Middle frontal gyrus (tissue), 1 donor: Measurements from ENCODE around the gene CAPRIN1.
A peak's percentile ranks its signal among the peaks of the same experiment; 100 is the strongest.
"Not testable (repeated sequence)": the region's sequence is repeated elsewhere in the genome, so short reads cannot be mapped to it uniquely, and the experiment has no call there.

Experiments used
- DNase-seq: peaks from one replicate; pipeline ENCODE4 v3.0.0-alpha.2; 2015; ENCODE audit warnings: low spot score; ENCODE audit errors: extremely low spot score

CAPRIN1 gene

GRCh38 chr11:34050581-34051348 lies 766 bp upstream of the CAPRIN1 start:
- DNase-seq: no peak

DNA sequence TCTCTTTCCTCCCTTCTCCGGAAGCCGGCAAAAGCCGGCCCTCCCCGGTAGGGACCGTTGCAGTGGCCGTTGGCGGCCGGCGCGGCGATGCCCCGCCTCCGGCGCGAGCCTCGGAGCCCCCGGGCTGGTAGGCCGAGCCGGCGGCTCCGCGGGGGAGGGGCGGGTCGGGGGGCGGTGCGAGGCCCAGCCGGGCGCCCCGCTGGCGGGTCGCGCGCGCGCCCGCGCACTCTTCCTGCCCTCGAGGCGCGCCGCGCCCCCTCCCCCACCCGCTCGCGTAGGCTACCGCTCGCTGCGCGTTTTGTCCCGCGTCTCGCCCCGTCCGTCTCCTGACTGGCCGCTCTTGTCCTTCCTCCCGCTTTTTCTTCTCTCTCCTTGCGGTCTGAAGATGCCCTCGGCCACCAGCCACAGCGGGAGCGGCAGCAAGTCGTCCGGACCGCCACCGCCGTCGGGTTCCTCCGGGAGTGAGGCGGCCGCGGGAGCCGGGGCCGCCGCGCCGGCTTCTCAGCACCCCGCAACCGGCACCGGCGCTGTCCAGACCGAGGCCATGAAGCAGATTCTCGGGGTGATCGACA lies 591 bp downstream of the CAPRIN1 start:
- DNase-seq: peak; percentile 71

GRCh38 chr11:34052608-34053160 lies 1.2 kb downstream of the CAPRIN1 start:
- DNase-seq: no peak

DNA sequence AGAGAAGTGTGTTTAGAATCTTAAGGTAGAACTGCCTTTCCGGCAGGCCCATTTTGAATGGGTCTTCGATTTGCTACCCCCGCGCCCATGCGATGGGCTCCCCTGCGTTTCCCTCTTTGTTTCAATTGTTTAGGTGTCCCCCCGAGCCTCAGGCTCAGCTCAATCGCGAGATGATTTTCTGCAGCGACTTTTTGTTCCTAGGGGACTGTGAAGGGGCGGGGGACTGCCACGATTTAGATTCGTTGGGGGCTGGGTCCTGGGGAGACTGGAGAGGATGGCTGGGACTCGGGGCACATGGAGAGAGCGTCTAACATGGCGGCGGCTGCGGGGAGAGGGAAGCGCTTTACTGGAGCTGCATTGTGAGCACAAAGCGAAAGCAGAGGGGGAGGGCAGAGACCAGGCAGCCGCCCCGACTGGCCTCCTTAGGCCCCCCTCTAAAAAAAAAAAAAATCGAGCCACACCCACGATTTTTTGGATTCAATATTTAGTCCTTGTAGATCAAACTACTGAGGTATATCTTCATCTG lies 1.7 kb downstream of the CAPRIN1 start:
- no peak for DNase-seq

GRCh38 chr11:34054351-34054750 lies 2.8 kb downstream of the CAPRIN1 start:
- not testable (repeated sequence) for DNase-seq

DNA sequence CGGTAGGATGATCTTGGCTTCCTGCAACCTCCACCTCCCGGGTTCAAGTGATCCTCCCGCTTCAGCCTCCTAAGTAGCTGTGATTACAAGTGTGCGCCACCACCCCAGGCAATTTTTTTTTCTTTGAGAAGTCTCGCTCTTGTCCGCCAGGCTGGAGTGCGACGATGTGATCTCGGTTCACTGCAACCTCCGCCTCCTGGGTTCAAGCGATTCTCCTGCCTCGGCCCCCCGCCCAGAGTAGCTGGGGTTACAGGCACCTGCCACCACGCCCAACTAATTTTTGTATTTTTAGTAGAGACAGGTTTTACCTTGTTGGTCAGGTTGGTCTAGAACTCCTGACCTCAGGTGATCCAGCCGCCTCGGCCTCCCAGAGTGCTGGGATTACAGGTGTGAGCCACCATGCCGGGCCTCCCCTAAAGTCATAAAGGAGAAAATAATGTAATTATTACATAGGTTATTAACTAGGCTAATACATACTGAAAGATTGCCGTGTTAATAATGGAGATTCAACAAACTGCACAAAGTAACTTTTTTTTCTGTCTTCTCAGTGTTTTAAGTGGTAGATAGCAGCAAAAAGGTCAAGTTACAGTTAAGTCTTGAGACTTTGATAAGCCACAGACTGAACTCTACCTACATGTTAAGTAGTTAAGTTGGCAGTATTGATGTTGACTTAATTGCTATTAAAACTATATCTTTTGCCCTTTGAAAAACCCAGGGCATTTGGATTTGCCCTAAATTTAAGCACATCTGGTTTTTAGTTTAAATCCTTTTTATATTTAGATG lies 3.9 kb downstream of the CAPRIN1 start:
- no peak for DNase-seq

DNA sequence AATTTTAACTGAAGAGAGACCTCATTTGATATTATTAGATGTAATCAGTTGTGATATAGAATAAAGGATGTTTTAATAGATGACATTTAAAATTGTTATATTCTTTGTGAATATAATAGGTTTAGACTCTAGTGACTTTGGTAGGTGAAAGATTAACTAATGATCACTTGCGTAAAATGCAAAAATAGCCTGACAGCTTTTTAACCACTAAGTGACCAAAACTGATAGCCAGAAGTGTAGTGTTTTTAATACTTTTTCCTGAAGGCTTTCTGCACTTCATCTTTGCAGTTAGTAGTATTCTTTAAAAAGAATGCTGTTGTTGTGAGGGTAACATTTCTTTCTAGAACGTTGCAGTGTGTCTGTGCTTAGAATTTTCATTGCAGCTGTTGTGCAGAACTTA lies 5.1 kb downstream of the CAPRIN1 start:
- DNase-seq: no peak

- no peak for DNase-seq
Measured at GRCh38 chr11:34063061-34063795, 11.7 kb downstream of the CAPRIN1 start.

- no peak for DNase-seq
Measured at GRCh38 chr11:34064291-34064690, 12.8 kb downstream of the CAPRIN1 start.

DNA sequence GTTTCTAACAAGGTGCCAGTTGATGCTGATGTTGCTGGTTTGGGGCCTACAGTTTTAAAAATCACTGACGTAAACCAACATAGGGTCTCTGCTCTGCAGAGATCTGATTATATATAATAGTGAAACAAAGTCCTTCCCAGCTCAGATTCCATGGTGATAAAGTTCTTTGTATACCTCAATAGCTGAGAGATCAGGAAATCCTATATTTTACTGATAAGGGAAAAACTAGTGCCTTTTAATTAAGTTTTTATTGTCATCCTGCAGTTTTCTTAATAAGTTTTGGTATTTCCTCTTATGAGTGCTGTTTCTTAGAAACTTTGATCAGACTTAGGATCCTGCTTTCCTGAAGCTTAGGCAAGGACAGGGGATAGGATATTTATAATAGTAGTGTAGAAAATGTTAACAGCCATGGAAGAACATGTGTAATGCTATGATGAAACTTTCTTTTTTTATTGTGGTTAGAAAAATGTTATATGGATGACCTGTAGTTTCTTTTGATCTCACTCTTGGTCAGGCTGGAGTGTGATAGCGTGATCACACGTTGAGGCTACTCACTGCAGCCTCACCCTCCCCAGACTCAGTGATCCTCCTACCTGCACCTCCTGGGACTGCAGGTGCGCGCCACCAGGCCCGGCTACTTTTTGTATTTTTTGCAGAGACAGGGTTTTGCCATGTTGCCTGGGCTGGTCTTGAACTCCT lies 14.1 kb downstream of the CAPRIN1 start:
- DNase-seq: no peak

DNA sequence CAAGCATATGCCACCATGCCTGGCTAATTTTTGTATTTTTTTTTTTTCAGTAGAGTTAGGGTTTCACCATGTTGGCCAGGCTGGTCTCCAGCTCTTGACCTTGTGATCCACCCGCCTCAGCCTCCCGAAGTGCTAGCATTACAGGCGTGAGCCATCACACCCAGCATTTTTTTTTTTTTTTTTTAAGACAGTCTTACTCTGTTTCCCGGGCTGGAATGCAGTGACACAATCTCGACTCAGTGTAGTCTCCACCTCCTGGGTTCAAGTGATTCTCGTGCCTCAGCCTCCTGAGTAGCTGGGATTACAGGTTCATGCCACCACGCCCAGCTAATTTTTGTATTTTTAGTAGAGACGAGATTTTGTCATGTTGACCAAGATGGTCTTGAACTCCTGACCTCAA lies 15.2 kb downstream of the CAPRIN1 start:
- not testable (repeated sequence) for DNase-seq

DNA sequence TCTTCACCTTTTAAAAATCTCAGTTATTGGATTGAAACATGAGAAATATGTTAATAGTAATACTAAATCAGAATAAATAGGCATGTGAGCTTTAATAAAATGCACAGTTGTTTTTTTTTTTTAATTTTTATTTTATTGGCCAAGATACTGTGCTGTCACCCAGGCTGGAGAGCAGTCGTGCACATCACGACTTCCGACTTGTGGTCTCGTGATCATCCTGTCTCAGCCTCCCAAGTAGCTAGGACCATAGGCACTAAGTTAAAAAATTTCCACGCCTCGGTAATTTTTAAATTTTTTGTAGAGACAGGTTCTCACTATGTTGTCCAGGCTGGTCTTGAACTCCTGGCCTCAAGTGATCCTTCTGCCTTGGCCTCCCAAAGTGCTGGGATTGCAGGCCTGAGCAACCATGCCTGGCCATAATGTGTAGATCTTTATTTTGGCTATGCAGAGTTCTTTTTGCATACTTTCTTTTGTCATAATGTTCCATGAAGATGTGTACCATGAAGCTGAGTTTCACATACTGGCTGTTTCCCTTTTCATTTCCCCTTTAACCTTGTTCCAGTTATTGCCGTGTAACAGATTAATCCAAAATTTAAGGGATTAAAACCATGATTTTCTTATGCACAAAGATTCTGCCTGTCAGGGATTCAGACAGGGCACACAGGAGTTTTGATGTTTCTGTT lies 16.0 kb downstream of the CAPRIN1 start:
- no peak for DNase-seq

- no peak for DNase-seq
Measured at GRCh38 chr11:34068111-34068510, 16.6 kb downstream of the CAPRIN1 start.

GRCh38 chr11:34071306-34071705 lies 19.8 kb downstream of the CAPRIN1 start:
- not testable (repeated sequence) for DNase-seq

GRCh38 chr11:34072041-34072440 lies 20.5 kb downstream of the CAPRIN1 start:
- no peak for DNase-seq

DNA sequence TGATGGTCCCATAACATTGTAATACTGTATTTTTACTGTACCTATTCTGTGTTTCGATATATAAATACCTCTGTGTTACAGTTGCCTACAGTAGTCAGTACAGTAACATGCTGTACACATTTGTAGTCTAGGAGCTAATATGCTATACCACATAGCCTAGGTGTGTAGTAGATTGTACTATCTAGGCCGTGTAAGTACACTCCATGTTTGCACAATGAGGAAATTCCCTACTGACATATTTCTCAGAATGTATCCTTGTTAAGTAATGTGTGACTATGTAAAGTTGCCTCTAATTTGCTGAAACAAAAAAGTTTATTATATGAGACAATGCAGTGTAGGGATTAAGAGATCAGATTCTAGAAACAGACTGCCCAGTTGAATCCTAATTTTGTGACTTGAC lies 21.3 kb downstream of the CAPRIN1 start:
- DNase-seq: no peak

DNA sequence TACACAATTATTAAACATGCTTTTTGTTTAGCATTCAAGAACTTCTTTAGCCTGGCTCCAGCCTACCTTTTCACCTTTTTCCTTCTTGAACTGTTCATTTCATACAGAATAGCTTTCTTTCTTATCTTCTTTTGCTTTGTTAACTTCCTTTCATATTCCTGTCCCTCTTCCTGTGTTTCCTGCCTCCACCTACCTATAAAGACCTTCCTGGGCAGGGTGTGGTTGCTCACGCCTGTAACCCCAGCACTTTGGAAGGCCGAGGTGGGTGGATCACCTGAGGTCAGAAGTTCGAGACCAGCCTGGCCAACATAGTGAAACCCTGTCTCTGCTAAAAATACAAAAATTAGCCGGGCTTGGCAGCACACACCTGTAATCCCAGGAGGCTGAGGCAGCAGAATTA lies 22.9 kb downstream of the CAPRIN1 start:
- DNase-seq: no peak

DNA sequence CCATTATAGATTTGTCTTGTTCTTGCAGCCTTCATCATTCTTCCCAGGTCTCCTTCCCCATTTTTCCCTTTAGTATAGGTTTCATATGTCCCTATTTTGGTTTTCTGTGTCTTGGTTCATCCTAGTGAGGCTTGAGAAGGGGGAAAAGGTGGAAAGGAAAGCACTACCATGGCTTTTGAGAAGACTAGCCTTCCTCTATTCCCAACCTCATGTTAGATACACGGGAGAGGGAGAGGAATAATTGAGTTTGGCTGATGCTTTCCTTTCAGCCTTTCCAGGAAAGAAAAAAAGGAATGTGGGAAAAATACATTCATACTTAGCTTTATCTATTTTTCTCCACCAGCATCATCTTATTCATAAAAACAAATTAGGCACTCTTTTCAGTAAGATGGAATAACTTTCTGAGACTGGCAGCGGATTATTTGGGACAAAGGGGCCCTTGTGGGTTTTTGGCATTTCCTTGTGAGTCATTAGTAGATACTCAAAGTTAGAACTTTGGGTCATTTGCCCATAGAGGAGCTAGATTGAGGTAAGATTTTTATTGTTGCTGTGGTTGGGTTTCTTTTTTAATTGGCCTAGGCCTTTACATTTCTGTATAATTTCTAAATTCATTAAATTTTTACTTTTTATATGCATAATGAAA lies 23.8 kb downstream of the CAPRIN1 start:
- no peak for DNase-seq

DNA sequence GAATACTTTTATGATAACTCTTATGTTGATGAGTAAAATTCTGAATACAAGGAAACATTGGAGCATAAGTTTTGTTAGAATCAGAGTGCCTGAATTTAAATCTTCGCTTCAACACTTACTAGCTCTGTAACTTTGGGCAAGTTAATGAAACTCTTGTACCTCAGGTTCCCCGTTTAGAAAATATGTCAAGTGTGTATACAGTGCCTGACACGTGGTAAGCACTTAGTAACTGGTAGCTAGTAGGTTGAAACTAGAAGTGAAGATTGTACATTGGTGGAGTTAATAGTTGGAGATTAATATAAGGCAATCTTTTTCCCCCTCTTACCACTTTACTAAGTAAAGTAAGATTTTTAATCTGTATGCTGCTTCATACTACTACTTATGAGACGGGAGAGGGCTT lies 29.1 kb downstream of the CAPRIN1 start:
- no peak for DNase-seq
